ENCODE data around the gene ATG9A.
A peak's percentile ranks its signal among the peaks of the same experiment; 100 is the strongest.

ATG9A gene

GRCh38 chr2:219175928-219176817 lies 53.3 kb downstream of the ATG9A start:
- peak overlapping the region; percentile 81 for H3K4me3 ChIP-seq (ENCODE audit: low read length)
- no peak for DNase-seq (ENCODE audit: low read depth)
- TF ChIP-seq, protein P1, sequence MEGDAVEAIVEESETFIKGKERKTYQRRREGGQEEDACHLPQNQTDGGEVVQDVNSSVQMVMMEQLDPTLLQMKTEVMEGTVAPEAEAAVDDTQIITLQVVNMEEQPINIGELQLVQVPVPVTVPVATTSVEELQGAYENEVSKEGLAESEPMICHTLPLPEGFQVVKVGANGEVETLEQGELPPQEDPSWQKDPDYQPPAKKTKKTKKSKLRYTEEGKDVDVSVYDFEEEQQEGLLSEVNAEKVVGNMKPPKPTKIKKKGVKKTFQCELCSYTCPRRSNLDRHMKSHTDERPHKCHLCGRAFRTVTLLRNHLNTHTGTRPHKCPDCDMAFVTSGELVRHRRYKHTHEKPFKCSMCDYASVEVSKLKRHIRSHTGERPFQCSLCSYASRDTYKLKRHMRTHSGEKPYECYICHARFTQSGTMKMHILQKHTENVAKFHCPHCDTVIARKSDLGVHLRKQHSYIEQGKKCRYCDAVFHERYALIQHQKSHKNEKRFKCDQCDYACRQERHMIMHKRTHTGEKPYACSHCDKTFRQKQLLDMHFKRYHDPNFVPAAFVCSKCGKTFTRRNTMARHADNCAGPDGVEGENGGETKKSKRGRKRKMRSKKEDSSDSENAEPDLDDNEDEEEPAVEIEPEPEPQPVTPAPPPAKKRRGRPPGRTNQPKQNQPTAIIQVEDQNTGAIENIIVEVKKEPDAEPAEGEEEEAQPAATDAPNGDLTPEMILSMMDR (conservative IDR thresholded peaks at IDR 0.05; ENCODE audit: low read depth, low read length) = peak; percentile 12

- peak overlapping the region; percentile 81 for H3K4me3 ChIP-seq (ENCODE audit: low read length)
- TF ChIP-seq, protein P1 (conservative IDR thresholded peaks at IDR 0.05; ENCODE audit: low read depth, low read length) = no peak
Measured at GRCh38 chr2:219175486-219175885, 54.0 kb downstream of the ATG9A start.

GRCh38 chr2:219174801-219175200 lies 54.6 kb downstream of the ATG9A start:
- DNase-seq (ENCODE audit: low read depth) = no peak
- H3K4me3 ChIP-seq (ENCODE audit: low read length) = no peak overlapping the region

More at GRCh38 chr2:219175486-219175885, 54.0 kb downstream of the ATG9A start:
- DNase-seq (ENCODE audit: low read depth) = no peak

DNA sequence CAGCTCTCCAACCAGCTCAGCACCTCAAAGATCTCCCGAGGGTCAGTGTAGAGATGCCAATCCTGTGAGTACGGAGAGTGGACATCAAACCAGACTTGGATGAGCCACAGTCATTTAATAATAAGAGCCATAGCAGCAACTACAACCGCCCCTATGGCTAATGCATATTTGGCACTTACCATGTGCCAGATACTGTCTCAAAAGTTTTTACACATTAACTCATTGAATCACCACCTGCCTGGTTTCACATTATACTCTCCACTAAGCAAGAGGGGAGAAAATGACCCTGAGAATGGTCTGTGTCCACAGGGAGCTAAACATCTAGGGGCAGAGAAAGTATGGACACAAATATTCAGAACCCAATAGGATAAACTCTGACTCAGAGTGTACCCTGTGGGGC lies 55.3 kb downstream of the ATG9A start:
- H3K4me3 ChIP-seq (ENCODE audit: low read length) = no peak overlapping the region
- no peak for DNase-seq (ENCODE audit: low read depth)
- TF ChIP-seq, protein P1 (conservative IDR thresholded peaks at IDR 0.05; ENCODE audit: low read depth, low read length) = no peak

More at GRCh38 chr2:219174801-219175200, 54.6 kb downstream of the ATG9A start:
- TF ChIP-seq, protein P1 (conservative IDR thresholded peaks at IDR 0.05; ENCODE audit: low read depth, low read length) = no peak

GRCh38 chr2:219173176-219173575 lies 56.3 kb downstream of the ATG9A start:
- DNase-seq (ENCODE audit: low read depth) = no peak
- H3K4me3 ChIP-seq (ENCODE audit: low read length) = no peak overlapping the region
- TF ChIP-seq, protein P1 (conservative IDR thresholded peaks at IDR 0.05; ENCODE audit: low read depth, low read length) = no peak

GRCh38 chr2:219172231-219173154 lies 56.9 kb downstream of the ATG9A start:
- TF ChIP-seq, protein P1 (conservative IDR thresholded peaks at IDR 0.05; ENCODE audit: low read depth, low read length) = no peak
- H3K4me3 ChIP-seq (ENCODE audit: low read length) = no peak overlapping the region
- no peak for DNase-seq (ENCODE audit: low read depth)

Data from retinal pigment epithelial cell (primary cell).